Measurements from ENCODE around the gene LMNTD2. TPM values are rescaled to one million over a fixed set of nuclear protein-coding genes. Genes with fewer than 3 reads are reported as not detected.
"Not testable (repeated sequence)": the region's sequence is repeated elsewhere in the genome, so short reads cannot be mapped to it uniquely, and the experiment has no call there.

LMNTD2 gene
- total RNA-seq, 1 donor from 2014 or later: 0.47 TPM

DNA sequence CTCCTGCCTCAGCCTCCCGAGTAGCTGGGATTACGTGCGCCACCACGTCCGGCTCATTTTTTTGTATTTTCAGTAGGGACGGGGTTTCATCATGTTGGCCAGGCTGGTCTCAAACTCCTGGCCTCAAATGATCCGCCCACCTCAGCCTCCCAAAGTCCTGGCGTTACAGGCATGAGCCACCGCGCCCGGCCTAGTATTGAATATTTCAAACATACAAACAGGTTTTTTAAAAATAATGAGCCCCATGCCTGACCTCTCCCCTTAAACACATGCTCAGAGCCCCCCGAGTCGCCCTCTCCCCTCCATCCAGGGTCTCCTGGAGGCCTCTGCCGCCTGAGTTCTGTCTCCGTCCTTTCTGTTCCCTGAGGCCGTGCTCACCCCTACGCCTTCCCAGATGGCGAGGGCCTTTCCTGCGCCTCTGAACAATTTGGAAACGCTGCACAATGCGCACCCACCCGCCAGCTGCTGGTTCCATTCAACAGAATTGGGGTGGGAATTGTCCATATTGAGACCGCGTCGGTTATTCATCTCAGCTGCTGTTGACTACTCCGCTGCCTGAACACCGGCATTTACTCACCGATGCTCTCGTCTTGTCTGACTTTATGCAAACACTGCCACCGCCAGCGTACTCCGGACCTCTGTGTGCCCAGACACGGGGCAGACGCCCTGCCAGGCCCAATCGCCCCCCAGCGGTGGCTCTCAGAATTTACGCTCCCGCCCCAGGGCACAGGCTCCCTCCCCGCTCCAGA lies 39.9 kb downstream of the LMNTD2 start:
- H3K9me3 Mint-ChIP-seq: no peaks in the 10 kb centered on the region
- peaks cover 4% of the 10 kb centered on the region for H3K4me1 Mint-ChIP-seq
- H3K27ac Mint-ChIP-seq: no peak overlapping the region
- intact Hi-C loops (cut with micrococcal nuclease): no loop called here
- no peaks in the 10 kb centered on the region for H3K27me3 Mint-ChIP-seq
- no peak overlapping the region for H3K4me3 Mint-ChIP-seq
- DNase-seq: peak; percentile 73
- H3K36me3 Mint-ChIP-seq (ENCODE audit: low read depth): peaks cover 11% of the 10 kb centered on the region

DNA sequence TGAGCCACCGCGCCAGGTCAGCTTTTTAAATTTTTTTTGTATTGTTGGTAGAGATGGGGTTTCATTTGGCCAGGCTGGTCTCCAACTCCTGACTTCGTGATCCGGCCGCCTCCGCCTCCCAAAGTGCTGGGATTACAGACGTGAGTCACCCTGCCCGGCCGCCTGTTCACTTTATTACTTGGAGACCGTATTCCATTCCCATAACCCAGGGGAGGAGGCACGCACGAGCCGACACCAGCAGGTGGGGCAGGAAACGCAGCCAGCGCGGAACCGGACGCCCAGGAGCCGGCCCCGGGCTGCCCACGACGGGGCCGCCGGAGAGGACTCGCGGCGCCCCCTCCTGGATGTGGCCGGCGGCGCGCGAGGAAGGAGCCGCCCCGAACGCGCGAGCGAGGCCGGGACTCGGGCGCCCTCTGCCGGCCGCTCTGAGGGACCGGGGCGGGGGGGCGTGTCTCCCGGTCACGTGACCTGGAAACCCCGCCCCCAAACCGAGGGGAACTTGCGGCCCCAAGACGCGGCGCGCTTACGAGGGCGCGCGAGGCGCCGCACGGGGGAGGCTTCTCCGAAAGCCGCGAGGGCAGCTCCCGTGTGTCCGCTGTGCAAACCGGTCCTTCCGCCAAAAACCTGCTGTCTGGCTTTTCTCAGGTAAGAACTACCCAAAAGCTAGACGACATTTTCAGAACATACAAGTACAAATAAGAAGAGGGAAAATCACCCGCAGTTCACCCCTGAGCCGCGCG lies 41.9 kb downstream of the LMNTD2 start:
- DNase-seq: peak; percentile 96
- Mint-ChIP-seq H3K4me1 (peaks cover 4% of the 10 kb centered on the region), H3K4me3 (peak overlapping the region; percentile 75), H3K36me3 (ENCODE audit: low read depth) (peaks cover 18% of the 10 kb centered on the region), H3K27ac (peak overlapping the region; percentile 69), H3K9me3 (no peaks in the 10 kb centered on the region), H3K27me3 (no peaks in the 10 kb centered on the region)
- intact Hi-C loops (cut with micrococcal nuclease): loop anchor here (1.0 to 5.0 kb wide), 4 partner anchors 11 to 211 kb away; partner anchors contain the start of genes HRAS, IFITM2, PTDSS2 and RNH1

DNA sequence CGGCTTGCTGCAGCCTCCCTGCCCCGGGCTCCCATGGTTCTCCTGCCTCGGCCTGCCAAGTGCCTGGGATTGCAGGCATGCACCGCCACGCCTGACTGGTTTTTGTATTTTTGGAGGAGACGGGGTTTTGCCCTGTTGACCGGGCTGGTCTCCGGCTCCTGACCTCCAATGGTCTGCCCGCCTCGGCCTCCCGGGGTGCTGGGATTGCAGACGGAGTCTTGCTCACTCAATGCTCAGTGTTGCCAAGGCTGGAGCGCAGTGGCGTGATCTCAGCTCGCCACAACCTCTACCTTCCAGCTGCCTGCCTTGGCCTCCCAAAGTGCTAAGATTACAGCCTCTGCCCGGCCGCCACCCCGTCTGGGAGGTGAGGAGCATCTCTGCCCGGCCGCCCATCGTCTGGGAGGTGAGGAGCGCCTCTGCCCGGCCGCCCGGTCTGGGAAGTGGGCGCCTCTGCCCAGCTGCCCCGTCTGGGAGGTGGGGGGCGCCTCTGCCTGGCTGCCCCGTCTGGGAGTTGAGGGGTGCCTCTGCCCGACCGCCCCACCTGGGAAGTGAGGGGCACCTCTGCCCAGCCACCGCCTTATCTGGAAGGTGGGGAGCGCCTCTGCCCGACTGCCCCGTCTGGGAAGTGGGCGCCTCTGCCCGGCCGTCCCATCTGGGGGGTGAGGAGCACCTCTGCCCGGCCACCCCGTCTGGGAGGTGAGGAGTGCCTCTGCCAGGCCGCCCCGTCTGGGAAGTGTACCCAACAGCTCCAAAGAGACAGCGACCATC lies 43.4 kb downstream of the LMNTD2 start:
- intact Hi-C loops (cut with micrococcal nuclease): loop anchor here (5.0 kb wide), 1 partner anchor 210 kb away; the partner anchor contains the start of gene IFITM2
- H3K27me3 Mint-ChIP-seq: not testable (repeated sequence)

DNA sequence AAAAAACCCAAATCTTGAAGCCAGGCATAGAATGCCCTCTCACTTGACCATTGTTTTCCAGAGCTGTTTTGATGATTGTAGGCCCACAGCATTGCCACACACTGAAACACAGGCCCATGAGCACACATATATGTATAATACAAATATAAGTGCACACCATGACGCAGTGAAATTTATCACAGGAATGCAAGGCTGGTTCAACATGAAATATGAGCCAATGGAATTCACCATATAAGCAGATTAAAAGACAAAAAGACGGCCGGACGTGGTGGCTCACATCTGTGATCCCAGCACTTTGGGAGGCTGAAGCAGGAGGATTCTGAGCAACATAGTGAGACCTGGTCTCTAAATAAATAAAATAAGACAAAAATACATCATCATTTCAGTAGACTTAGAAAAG lies 44.1 kb downstream of the LMNTD2 start:
- Mint-ChIP-seq H3K27ac (no peak overlapping the region), H3K4me1 (peaks cover 4% of the 10 kb centered on the region), H3K4me3 (no peak overlapping the region), H3K36me3 (ENCODE audit: low read depth) (peaks cover 26% of the 10 kb centered on the region), H3K9me3 (no peaks in the 10 kb centered on the region), H3K27me3 (no peaks in the 10 kb centered on the region)
- intact Hi-C loops (cut with micrococcal nuclease): loop anchor here (5.0 kb wide), 1 partner anchor 209 kb away; the partner anchor contains the start of gene IFITM2
- DNase-seq: no peak

More for the DNA sequence above, 43.4 kb downstream of the LMNTD2 start:
- H3K36me3 Mint-ChIP-seq (ENCODE audit: low read depth): peaks cover 23% of the 10 kb centered on the region
- H3K4me1 Mint-ChIP-seq, DNase-seq, H3K4me3 Mint-ChIP-seq, H3K27ac Mint-ChIP-seq, H3K9me3 Mint-ChIP-seq: not testable (repeated sequence)

DNA sequence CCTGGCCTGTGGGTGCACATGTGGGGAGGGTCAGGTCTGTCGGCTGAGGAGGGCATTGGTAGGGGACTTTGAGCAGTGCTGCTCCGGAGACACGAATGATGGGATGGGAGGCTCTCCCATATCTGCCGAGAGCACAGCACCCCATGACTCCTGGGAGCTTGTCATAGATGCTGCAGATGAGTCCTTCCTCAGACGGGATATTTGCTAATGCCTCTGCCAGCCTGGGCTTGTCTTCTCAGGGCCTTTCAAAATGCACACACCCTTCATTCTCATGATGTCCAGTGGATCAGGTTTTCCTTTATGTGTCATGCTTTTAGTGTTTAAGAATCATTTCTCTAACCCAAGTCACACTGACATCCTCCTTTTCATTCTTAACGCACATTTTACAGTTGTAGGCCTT lies 45.4 kb downstream of the LMNTD2 start:
- Mint-ChIP-seq H3K36me3 (ENCODE audit: low read depth) (peaks cover 28% of the 10 kb centered on the region), H3K4me1 (peaks cover 4% of the 10 kb centered on the region), H3K27ac (no peak overlapping the region), H3K9me3 (no peaks in the 10 kb centered on the region), H3K27me3 (no peaks in the 10 kb centered on the region), H3K4me3 (no peak overlapping the region)
- DNase-seq: no peak
- intact Hi-C loops (cut with micrococcal nuclease): loop anchor here (5.0 kb wide), 1 partner anchor 208 kb away; the partner anchor contains the start of gene IFITM2

DNA sequence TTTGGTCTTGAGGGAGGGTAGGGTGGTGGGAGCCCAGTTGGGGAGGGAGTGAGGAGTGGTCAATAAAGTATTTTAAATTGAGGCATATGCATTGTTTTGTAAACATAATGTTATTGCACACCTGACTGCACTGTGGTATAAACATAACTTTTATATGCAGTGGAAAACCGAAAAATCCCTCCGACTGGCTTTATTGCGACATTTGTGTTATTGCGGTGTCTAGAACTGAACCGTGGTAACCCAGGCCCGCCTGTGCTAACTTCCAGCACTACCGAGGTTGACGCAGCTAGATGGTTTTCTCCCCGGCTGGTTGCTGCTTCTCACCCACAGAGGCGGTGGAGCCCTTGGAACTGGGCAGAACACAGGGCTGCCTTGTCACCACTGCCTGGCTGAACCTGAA lies 45.9 kb downstream of the LMNTD2 start:
- Mint-ChIP-seq H3K9me3 (no peaks in the 10 kb centered on the region), H3K27me3 (no peaks in the 10 kb centered on the region), H3K4me3 (no peak overlapping the region), H3K4me1 (peaks cover 4% of the 10 kb centered on the region), H3K27ac (no peak overlapping the region), H3K36me3 (ENCODE audit: low read depth) (peaks cover 33% of the 10 kb centered on the region)
- intact Hi-C loops (cut with micrococcal nuclease): loop anchor here (5.0 kb wide), 1 partner anchor 207 kb away; the partner anchor contains the start of gene IFITM2
- DNase-seq: no peak

DNA sequence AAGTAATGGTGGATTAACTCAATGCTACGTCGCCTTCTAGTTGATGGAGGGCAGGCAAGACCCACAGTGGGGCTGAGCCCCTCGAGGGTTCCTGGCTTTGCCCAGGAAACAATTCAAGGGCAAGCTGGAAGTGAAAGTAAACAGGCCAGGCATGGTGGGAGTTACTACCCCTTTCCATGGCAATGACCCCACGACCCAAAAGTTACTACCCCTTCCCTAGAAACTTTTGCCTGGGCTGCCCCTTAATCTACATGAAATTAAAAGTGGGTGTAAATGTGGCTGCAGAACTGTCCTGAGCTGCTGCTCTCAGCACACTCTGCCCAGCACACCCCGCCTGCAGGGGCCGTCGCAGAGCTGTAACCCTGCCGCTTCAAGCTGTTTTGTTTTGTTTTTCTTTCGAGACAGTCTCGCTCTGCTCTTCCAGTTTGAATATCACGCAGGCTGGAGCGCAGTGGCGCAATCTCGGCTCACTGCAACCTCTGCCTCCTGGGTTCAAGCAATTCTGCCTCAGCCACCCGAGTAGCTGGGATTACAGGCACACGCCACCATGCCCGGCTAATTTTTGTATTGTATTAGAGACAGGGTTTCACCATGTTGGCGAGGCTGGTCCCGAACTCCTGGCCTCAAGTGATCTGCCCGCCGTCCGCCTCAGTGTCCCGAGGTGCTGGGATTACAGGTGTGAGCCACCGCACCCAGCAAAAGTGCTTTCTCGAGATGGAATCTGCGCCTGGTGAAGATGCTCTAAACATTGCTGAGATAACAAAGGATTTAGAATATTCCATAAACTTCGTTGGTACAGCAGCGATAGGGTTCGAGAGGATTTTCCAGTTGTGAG lies 47.6 kb downstream of the LMNTD2 start:
- intact Hi-C loops (cut with micrococcal nuclease): no loop called here
- H3K4me1 Mint-ChIP-seq: peaks cover 3% of the 10 kb centered on the region
- no peak for DNase-seq
- H3K27me3 Mint-ChIP-seq: no peaks in the 10 kb centered on the region
- no peak overlapping the region for H3K27ac Mint-ChIP-seq
- no peaks in the 10 kb centered on the region for H3K9me3 Mint-ChIP-seq
- peaks cover 38% of the 10 kb centered on the region for H3K36me3 Mint-ChIP-seq (ENCODE audit: low read depth)
- H3K4me3 Mint-ChIP-seq: no peak overlapping the region

DNA sequence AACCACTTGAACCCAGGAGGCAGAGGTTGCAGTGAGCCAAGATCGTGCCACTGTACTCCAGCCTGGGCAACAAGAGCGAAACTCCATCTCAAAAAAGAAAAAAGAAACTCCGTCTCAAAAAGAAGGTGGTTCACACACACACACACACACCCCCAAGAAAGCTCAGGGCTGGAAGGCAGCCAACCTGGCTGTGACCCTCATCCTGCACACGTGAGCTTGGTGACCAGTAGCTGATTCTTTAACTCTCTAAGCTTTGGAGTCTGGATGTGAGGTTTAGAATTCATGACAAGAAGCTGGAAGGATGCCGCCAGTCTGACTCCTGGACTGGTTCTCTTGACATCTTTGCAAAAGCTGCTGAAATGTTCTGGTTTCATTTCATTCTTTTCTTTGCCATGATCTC lies 51.6 kb downstream of the LMNTD2 start:
- intact Hi-C loops (cut with micrococcal nuclease): loop anchor here (5.0 kb wide), 1 partner anchor 288 kb away; the partner anchor contains the start of gene SLC25A22
- H3K4me3 Mint-ChIP-seq: peak overlapping the region; percentile 26

DNA sequence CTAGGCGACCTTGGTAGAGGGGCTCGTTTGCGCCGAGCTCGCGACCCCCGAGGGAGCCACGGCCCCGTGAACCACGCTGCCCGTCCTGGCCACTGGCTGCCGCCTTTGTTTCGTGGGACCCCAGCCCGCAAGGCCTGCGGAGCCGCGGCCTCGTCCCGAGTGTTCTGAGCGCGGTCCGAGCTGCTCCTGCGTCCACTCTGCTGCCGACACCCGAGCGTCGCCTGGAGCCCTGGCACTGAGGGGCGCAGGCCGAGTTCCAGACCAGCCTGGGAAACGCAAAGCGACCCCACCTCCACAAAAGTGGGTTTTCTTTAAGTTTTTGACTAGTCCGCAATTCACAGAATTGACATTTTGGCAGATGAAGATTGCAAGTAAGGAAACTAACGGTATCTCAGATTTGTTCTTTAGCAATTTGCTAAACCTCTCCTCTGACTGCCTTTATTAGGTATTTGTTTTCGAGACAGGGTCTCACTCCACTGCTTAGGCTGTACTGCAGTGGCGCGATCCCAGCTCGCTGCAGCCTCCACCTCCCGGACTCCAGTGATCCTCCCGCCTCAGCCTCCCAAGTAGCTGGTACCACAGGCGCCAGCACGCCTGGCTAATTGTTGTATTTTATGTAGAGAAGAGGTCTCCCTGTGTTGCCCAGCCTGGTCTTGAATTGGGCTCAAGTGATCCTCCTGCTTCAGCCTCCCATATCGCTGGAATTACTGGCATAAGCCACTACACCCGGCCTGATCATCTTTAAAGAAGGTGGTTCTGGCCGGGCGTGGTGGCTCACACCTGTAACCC lies 52.6 kb downstream of the LMNTD2 start:
- Mint-ChIP-seq H3K4me1 (peaks cover 24% of the 10 kb centered on the region), H3K27me3 (no peaks in the 10 kb centered on the region), H3K4me3 (peak overlapping the region; percentile 98), H3K9me3 (no peaks in the 10 kb centered on the region), H3K27ac (peak overlapping the region; percentile 100), H3K36me3 (ENCODE audit: low read depth) (peaks cover 29% of the 10 kb centered on the region)
- DNase-seq: no peak
- intact Hi-C loops (cut with micrococcal nuclease): loop anchor here (1.0 to 5.0 kb wide), 5 partner anchors 10 to 289 kb away; partner anchors contain the start of genes LRRC56 and SLC25A22

More for the DNA sequence above, 51.6 kb downstream of the LMNTD2 start:
- Mint-ChIP-seq H3K4me1 (peaks cover 19% of the 10 kb centered on the region), H3K9me3 (no peaks in the 10 kb centered on the region), H3K27me3 (no peaks in the 10 kb centered on the region), H3K36me3 (ENCODE audit: low read depth) (peaks cover 33% of the 10 kb centered on the region), H3K27ac (no peak overlapping the region)
- no peak for DNase-seq

DNA sequence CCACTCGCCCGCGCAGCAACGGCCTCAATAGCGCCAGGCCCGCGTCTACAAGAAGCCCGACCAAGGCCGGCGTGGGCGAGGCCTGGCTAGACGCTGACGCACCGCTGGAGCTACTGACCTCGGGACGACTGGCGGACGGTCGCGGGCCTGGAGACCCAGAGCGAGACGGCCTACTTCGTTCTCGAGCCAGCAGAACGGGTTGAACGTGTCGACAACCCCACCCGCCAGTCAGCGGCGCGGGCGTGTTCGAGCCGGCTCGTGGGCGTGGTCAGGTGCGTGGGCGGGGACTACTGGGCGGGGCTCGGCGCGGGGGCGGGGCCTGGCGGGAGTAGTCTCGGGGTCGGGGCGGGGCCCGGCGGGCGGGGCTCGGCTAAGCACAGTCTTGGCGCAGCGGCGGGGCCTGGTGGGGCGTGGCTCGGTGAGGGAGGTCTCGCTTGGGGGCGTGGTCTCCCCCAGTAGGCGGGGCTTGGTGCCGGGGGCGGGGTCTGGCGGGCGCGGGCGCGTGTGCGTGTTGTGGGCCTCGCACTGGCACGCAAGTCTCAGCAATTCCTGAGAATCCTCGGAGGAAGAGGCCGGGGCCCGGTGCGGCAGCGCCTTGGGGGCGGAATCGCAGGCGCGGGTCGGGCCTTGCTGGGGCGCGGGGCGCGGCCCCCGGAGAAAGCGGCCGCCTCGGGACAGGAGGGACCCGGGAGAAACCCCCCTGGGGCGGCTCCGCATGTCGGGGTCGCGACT lies 53.4 kb downstream of the LMNTD2 start, which contains the start of gene RNH1:
Gene RNH1 (minus strand): TSS at position 248 of the 732 bp plus-strand sequence. CDS start 5,080 bp downstream, outside the sequence.
- Mint-ChIP-seq H3K4me1 (peaks cover 24% of the 10 kb centered on the region), H3K27me3 (no peaks in the 10 kb centered on the region), H3K9me3 (no peaks in the 10 kb centered on the region), H3K36me3 (ENCODE audit: low read depth) (peaks cover 28% of the 10 kb centered on the region), H3K27ac (peak within 1 kb of the TSS; percentile 100), H3K4me3 (peak within 1 kb of the TSS; percentile 98)
- intact Hi-C loops (cut with micrococcal nuclease): loop anchor here (1.0 to 5.0 kb wide), 10 partner anchors 11 to 300 kb away; partner anchors contain the start of genes BET1L, LRRC56, PHRF1 and PSMD13
- peak; percentile 99 for DNase-seq

DNA sequence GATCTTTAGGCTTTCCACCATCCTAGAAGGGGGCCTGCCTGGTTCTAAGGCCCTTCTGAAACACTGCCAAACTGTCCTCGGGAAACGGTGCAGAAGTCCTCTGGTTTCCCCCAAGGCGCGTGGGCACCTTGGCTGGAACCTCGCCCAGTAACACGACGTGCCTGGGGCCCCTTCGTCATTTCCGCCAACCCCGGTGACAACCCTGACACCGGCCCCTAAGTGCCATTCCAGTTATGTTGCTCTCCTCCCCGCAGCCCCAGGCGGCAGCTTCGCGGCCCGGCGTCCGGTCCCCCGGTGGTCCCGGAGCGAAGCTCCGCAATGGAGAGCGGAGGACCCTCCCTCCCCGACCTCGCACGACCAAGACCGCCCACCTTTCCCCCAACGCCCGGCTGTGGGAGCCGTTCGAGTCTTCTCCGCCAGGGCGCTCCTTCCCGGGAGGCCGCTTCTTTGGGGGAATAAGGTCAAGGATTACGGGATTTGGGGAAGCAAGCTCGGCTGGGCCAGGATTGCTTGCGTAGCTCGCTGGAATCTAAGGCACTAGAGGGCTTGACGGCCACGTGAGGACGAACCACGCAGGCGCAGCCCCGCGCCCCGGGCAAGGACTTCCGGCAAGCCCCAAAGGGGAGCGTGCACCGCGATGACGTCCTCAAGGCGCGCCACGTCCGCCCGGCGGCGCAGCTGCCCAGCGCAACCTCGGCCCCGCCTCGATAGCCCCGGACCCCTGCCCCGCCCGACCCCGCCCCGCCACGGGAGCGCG lies 54.1 kb downstream of the LMNTD2 start:
- Mint-ChIP-seq H3K4me3 (peak overlapping the region; percentile 98), H3K27me3 (no peaks in the 10 kb centered on the region), H3K4me1 (peaks cover 24% of the 10 kb centered on the region), H3K27ac (peak overlapping the region; percentile 100), H3K36me3 (ENCODE audit: low read depth) (peaks cover 26% of the 10 kb centered on the region), H3K9me3 (no peaks in the 10 kb centered on the region)
- DNase-seq: peak; percentile 99
- intact Hi-C loops (cut with micrococcal nuclease): loop anchor here (1.0 to 5.0 kb wide), 7 partner anchors 56 to 299 kb away; partner anchors contain the start of genes BET1L, PHRF1, PSMD13 and PTDSS2

Measured in activated CD4-positive, alpha-beta T cell treated with anti-CD3 and anti-CD28 coated beads, Interleukin-2, amount 10 ng/mL, durations not matched to agents 24 days and 14 days (primary cell).